Measurements from ENCODE around the gene FKBP2. TPM values are rescaled to one million over a fixed set of nuclear protein-coding genes. Genes with fewer than 3 reads are reported as not detected.

The FKBP2 gene
- total and polyA plus RNA-seq, 2 of the 13 experiments (the other 11 are each of a cell fraction or from before 2014, with no cell fraction given) = 30.1 to 53.3 TPM

DNA sequence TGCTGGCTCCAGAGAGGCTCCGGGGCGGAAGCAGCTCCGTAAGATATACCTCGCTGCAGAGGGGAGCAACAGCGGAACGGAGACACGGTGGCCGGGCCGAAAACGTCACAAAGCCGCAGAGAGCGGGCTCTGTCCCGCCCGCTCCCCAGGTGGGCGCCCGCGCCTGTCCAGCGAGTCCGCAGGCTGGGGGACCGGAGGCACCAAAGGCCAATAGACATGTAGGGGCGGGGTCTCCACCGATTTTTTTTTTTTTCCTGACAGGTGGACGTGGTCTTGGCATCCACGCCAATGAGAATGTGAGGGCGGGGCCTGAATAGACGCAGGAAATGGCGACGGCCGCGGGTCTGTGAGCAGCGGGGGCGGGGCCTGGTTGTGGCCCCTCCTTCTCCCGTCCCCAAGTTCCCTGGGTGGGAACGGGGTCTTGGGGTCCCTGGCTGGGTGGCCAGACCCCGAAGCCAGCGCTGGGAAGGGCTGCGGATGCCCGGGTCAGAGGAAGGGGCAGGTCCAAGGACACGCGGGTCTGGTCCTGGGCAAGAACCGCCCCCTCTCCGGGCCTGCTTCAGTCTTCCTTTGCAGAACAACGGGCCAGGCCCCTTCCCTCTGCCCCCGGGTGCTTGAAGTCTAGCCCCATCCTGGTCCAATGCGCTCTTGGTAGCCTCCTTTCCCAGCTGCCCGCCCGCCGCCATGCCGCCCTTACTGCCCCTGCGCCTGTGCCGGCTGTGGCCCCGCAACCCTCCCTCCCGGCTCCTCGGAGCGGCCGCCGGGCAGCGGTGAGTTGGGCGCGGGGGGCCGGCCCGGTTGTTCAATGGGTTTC is 10.5 kb upstream of the FKBP2 start, which contains the start of gene DNAJC4 (continued):
- TF ChIP-seq ZNF776 (CRISPR knock-in tag; IDR thresholded peaks at IDR 0.05) (peak; percentile 12; the same call in 1 of the 2 replicates), ERF (CRISPR knock-in tag; IDR thresholded peaks at IDR 0.05) (0 out of 2 replicates have a peak, but pooled peaks have one; percentile 33), ZNF350 (CRISPR knock-in tag; IDR thresholded peaks at IDR 0.05; ENCODE audit: borderline replicate concordance, low read depth) (peak; percentile 67), ZEB1 (IDR thresholded peaks at IDR 0.05; ENCODE audit: insufficient replicate concordance, low read depth) (peak; percentile 52), KLF16 (CRISPR knock-in tag; IDR thresholded peaks at IDR 0.05) (peak in 1 of 2 experiments; percentile 60; a peak in 1 of 4 replicates), ZNF547 (CRISPR knock-in tag; IDR thresholded peaks at IDR 0.05) (peak; percentile 61; the same call in 1 of the 2 replicates), ZFX (CRISPR knock-in tag; IDR thresholded peaks at IDR 0.05; ENCODE audit: low read depth) (peak; percentile 82), MED1 (CRISPR knock-in tag; IDR thresholded peaks at IDR 0.05) (peak; percentile 47; the same call in 1 of the 2 replicates), RBFOX2 (IDR thresholded peaks at IDR 0.05; ENCODE audit: low read depth, low read length) (peak; percentile 87), ZNF256 (CRISPR knock-in tag; conservative IDR thresholded peaks at IDR 0.05) (no peak), YY1 (IDR thresholded peaks at IDR 0.05; ENCODE audit: insufficient read depth, insufficient replicate concordance, low read depth, low read length) (peak; percentile 87), SKI (IDR thresholded peaks at IDR 0.05; ENCODE audit: partially characterized antibody) (peak; percentile 25), KAT7 (CRISPR knock-in tag; IDR thresholded peaks at IDR 0.05; ENCODE audit: borderline replicate concordance) (peak; percentile 63; the same call in 1 of the 2 replicates), ZNF672 (CRISPR knock-in tag; IDR thresholded peaks at IDR 0.05) (no peak)
- TF ChIP-seq, protein P1, sequence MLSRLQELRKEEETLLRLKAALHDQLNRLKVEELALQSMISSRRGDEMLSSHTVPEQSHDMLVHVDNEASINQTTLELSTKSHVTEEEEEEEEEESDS (CRISPR knock-in tag; IDR thresholded peaks at IDR 0.05; ENCODE audit: borderline replicate concordance) = peak; percentile 56; the same call in 1 of the 2 replicates
- TF ChIP-seq, protein P2, sequence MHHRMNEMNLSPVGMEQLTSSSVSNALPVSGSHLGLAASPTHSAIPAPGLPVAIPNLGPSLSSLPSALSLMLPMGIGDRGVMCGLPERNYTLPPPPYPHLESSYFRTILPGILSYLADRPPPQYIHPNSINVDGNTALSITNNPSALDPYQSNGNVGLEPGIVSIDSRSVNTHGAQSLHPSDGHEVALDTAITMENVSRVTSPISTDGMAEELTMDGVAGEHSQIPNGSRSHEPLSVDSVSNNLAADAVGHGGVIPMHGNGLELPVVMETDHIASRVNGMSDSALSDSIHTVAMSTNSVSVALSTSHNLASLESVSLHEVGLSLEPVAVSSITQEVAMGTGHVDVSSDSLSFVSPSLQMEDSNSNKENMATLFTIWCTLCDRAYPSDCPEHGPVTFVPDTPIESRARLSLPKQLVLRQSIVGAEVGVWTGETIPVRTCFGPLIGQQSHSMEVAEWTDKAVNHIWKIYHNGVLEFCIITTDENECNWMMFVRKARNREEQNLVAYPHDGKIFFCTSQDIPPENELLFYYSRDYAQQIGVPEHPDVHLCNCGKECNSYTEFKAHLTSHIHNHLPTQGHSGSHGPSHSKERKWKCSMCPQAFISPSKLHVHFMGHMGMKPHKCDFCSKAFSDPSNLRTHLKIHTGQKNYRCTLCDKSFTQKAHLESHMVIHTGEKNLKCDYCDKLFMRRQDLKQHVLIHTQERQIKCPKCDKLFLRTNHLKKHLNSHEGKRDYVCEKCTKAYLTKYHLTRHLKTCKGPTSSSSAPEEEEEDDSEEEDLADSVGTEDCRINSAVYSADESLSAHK (CRISPR knock-in tag; IDR thresholded peaks at IDR 0.05; ENCODE audit: borderline replicate concordance) = no peak
- TF ChIP-seq, protein P3, sequence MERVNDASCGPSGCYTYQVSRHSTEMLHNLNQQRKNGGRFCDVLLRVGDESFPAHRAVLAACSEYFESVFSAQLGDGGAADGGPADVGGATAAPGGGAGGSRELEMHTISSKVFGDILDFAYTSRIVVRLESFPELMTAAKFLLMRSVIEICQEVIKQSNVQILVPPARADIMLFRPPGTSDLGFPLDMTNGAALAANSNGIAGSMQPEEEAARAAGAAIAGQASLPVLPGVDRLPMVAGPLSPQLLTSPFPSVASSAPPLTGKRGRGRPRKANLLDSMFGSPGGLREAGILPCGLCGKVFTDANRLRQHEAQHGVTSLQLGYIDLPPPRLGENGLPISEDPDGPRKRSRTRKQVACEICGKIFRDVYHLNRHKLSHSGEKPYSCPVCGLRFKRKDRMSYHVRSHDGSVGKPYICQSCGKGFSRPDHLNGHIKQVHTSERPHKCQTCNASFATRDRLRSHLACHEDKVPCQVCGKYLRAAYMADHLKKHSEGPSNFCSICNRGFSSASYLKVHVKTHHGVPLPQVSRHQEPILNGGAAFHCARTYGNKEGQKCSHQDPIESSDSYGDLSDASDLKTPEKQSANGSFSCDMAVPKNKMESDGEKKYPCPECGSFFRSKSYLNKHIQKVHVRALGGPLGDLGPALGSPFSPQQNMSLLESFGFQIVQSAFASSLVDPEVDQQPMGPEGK (CRISPR knock-in tag; IDR thresholded peaks at IDR 0.05) = peak; percentile 69
- TF ChIP-seq, protein P4, sequence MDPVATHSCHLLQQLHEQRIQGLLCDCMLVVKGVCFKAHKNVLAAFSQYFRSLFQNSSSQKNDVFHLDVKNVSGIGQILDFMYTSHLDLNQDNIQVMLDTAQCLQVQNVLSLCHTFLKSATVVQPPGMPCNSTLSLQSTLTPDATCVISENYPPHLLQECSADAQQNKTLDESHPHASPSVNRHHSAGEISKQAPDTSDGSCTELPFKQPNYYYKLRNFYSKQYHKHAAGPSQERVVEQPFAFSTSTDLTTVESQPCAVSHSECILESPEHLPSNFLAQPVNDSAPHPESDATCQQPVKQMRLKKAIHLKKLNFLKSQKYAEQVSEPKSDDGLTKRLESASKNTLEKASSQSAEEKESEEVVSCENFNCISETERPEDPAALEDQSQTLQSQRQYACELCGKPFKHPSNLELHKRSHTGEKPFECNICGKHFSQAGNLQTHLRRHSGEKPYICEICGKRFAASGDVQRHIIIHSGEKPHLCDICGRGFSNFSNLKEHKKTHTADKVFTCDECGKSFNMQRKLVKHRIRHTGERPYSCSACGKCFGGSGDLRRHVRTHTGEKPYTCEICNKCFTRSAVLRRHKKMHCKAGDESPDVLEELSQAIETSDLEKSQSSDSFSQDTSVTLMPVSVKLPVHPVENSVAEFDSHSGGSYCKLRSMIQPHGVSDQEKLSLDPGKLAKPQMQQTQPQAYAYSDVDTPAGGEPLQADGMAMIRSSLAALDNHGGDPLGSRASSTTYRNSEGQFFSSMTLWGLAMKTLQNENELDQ (CRISPR knock-in tag; IDR thresholded peaks at IDR 0.05; ENCODE audit: borderline replicate concordance) = no peak
- TF ChIP-seq, protein P5, sequence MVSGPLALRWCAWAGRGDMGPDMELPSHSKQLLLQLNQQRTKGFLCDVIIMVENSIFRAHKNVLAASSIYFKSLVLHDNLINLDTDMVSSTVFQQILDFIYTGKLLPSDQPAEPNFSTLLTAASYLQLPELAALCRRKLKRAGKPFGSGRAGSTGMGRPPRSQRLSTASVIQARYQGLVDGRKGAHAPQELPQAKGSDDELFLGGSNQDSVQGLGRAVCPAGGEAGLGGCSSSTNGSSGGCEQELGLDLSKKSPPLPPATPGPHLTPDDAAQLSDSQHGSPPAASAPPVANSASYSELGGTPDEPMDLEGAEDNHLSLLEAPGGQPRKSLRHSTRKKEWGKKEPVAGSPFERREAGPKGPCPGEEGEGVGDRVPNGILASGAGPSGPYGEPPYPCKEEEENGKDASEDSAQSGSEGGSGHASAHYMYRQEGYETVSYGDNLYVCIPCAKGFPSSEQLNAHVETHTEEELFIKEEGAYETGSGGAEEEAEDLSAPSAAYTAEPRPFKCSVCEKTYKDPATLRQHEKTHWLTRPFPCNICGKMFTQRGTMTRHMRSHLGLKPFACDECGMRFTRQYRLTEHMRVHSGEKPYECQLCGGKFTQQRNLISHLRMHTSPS (CRISPR knock-in tag; IDR thresholded peaks at IDR 0.05; ENCODE audit: low read depth) = peak; percentile 47; the same call in 1 of the 2 replicates

All from HepG2 (cell line).